ENCODE data around the gene SIRPG.

GRCh38 chr20:1687053-1687452 lies 29.5 kb upstream of the SIRPG start:
- no peak for TF ChIP-seq POLR2AphosphoS5 (IDR thresholded peaks at IDR 0.05; ENCODE audit: insufficient read depth in 1 of 2, low read depth in 1 of 2)
- no peak for TF ChIP-seq POLR2A (IDR thresholded peaks at IDR 0.05)

All from vagina (tissue), 2 donors.